ENCODE measurements around the gene TIAM2. TPM values are rescaled to one million over a fixed set of nuclear protein-coding genes. Genes with fewer than 3 reads are reported as not detected.

The TIAM2 gene
- total RNA-seq, 1 donor from 2014 or later = 36.8 TPM

GRCh38 chr6:155188707-155189496 is 193.8 kb downstream of the TIAM2 start:
- Mint-ChIP-seq H3K27me3 (ENCODE audit: low read depth) (no peaks in the 10 kb centered on the region), H3K36me3 (ENCODE audit: low read depth) (peaks cover 5% of the 10 kb centered on the region), H3K27ac (ENCODE audit: unreplicated experiment) (peak overlapping the region; percentile 50), H3K9me3 (no peaks in the 10 kb centered on the region), H3K4me3 (no peak overlapping the region), H3K4me1 (peaks cover 50% of the 10 kb centered on the region)
- TF ChIP-seq, protein P1, sequence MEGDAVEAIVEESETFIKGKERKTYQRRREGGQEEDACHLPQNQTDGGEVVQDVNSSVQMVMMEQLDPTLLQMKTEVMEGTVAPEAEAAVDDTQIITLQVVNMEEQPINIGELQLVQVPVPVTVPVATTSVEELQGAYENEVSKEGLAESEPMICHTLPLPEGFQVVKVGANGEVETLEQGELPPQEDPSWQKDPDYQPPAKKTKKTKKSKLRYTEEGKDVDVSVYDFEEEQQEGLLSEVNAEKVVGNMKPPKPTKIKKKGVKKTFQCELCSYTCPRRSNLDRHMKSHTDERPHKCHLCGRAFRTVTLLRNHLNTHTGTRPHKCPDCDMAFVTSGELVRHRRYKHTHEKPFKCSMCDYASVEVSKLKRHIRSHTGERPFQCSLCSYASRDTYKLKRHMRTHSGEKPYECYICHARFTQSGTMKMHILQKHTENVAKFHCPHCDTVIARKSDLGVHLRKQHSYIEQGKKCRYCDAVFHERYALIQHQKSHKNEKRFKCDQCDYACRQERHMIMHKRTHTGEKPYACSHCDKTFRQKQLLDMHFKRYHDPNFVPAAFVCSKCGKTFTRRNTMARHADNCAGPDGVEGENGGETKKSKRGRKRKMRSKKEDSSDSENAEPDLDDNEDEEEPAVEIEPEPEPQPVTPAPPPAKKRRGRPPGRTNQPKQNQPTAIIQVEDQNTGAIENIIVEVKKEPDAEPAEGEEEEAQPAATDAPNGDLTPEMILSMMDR (conservative IDR thresholded peaks at IDR 0.05) = no peak
- no peak for DNase-seq (ENCODE audit: low read depth, low spot score)

DNA sequence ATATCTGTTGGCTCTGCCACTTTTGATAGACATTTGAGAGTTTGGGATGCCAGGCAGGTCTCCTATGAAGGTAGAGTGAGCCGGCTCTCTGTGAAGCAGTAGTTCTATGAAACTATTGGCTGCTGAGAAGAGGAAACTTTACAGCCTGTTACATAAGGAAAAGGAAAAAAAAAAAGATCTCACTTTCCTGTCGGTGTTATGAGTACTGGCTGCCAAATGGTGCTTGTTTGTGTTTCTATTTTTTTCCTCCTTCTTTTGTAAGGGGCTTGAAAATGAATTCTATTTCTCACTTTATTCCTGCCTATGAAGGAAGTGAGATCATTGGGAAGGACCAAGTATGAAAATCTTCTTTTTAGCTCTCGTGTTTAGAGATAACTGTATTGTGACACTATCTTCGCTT is 195.6 kb downstream of the TIAM2 start:
- H3K36me3 Mint-ChIP-seq (ENCODE audit: low read depth) = peaks cover 12% of the 10 kb centered on the region
- H3K27ac Mint-ChIP-seq (ENCODE audit: unreplicated experiment) = peak overlapping the region; percentile 58
- TF ChIP-seq, protein P1 (conservative IDR thresholded peaks at IDR 0.05) = no peak
- H3K9me3 Mint-ChIP-seq = peaks cover 7% of the 10 kb centered on the region
- peaks cover 42% of the 10 kb centered on the region for H3K4me1 Mint-ChIP-seq
- no peaks in the 10 kb centered on the region for H3K27me3 Mint-ChIP-seq (ENCODE audit: low read depth)
- no peak for DNase-seq (ENCODE audit: low read depth, low spot score)
- H3K4me3 Mint-ChIP-seq = no peak overlapping the region

DNA sequence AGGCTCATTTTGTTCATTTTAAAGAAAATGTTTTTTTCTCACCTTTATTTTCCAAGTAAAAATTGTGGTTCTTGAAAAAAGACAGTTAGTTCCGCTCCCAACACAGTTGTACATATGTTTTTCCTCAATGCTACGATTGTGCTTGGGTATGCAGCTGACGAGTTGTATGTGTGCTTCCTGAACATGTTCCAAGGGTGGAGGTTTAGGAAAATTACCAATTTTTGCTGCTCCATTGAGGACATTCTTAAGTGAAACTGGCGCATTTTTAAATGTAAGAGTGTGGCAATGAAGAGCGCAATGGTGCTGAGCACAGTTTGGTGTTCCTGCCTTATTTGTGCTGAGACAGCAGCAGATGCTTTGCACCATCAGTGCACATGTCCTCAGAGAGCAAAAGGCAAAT is 198.4 kb downstream of the TIAM2 start:
- peaks cover 40% of the 10 kb centered on the region for H3K4me1 Mint-ChIP-seq

GRCh38 chr6:155194399-155194798 is 199.3 kb downstream of the TIAM2 start:
- no peaks in the 10 kb centered on the region for H3K27me3 Mint-ChIP-seq (ENCODE audit: low read depth)
- peaks cover 15% of the 10 kb centered on the region for H3K9me3 Mint-ChIP-seq
- peak overlapping the region; percentile 90 for H3K27ac Mint-ChIP-seq (ENCODE audit: unreplicated experiment)
- H3K4me1 Mint-ChIP-seq = peaks cover 31% of the 10 kb centered on the region
- TF ChIP-seq, protein P1 (conservative IDR thresholded peaks at IDR 0.05) = no peak
- H3K4me3 Mint-ChIP-seq = no peak overlapping the region
- no peak for DNase-seq (ENCODE audit: low read depth, low spot score)
- H3K36me3 Mint-ChIP-seq (ENCODE audit: low read depth) = peaks cover 22% of the 10 kb centered on the region

More for the DNA sequence above, 198.4 kb downstream of the TIAM2 start:
- H3K9me3 Mint-ChIP-seq = peaks cover 15% of the 10 kb centered on the region
- H3K27ac Mint-ChIP-seq (ENCODE audit: unreplicated experiment) = no peak overlapping the region
- H3K4me3 Mint-ChIP-seq = no peak overlapping the region
- H3K27me3 Mint-ChIP-seq (ENCODE audit: low read depth) = no peaks in the 10 kb centered on the region
- peaks cover 22% of the 10 kb centered on the region for H3K36me3 Mint-ChIP-seq (ENCODE audit: low read depth)
- TF ChIP-seq, protein P1 (conservative IDR thresholded peaks at IDR 0.05) = no peak
- DNase-seq (ENCODE audit: low read depth, low spot score) = no peak

DNA sequence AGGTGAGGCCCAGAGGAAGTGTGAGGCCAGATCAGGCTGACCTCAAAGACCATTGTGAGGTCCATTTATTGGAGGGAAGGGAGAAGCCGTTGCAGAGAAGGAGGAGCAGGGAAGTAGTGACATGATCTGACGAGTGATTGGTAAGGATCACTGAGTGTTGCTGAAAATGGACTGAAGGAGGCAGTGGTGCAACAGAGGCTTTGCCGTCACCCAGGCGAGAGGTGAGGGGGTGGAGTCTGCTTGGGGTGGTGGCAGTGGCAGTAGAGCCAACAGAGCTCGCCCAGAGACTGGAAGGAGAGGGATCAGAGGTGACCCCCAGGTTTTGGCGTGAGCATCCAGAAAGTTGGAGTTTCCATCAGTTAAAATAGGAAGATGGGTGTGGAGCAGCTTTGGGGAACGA is 200.8 kb downstream of the TIAM2 start:
- Mint-ChIP-seq H3K27ac (ENCODE audit: unreplicated experiment) (no peak overlapping the region), H3K36me3 (ENCODE audit: low read depth) (peaks cover 21% of the 10 kb centered on the region), H3K4me1 (peaks cover 16% of the 10 kb centered on the region), H3K4me3 (no peak overlapping the region), H3K9me3 (peaks cover 15% of the 10 kb centered on the region), H3K27me3 (ENCODE audit: low read depth) (no peaks in the 10 kb centered on the region)
- TF ChIP-seq, protein P1 (conservative IDR thresholded peaks at IDR 0.05) = no peak
- no peak for DNase-seq (ENCODE audit: low read depth, low spot score)

Measured in neural crest cell (in vitro differentiated cells).